AG20443 (cell line): ENCODE results near the gene PTPN22.
A peak's percentile ranks its signal among the peaks of the same experiment; 100 is the strongest.
"Not testable (repeated sequence)": the region's sequence is repeated elsewhere in the genome, so short reads cannot be mapped to it uniquely, and the experiment has no call there.

Source experiments
- DNase-seq: peaks from one replicate; pipeline ENCODE4 v3.0.0; 2012; ENCODE audit warnings: low spot score, mixed read lengths

Gene PTPN22

GRCh38 chr1:113852694-113853093, 18.8 kb downstream of the PTPN22 start:
- not testable (repeated sequence) for DNase-seq

- DNase-seq, result no peak
Observed at GRCh38 chr1:113850127-113850796, 21.2 kb downstream of the PTPN22 start.

- DNase-seq, result no peak
Observed at GRCh38 chr1:113849072-113849471, 22.4 kb downstream of the PTPN22 start.

- no peak for DNase-seq
Observed at GRCh38 chr1:113846391-113847035, 25.0 kb downstream of the PTPN22 start.

GRCh38 chr1:113836534-113836933, 35.0 kb downstream of the PTPN22 start:
- DNase-seq, result no peak

GRCh38 chr1:113835686-113836290, 35.7 kb downstream of the PTPN22 start:
- DNase-seq, result peak; percentile 26

GRCh38 chr1:113834716-113835115, 36.8 kb downstream of the PTPN22 start:
- no peak for DNase-seq

GRCh38 chr1:113830039-113830438, 41.5 kb downstream of the PTPN22 start:
- no peak for DNase-seq

GRCh38 chr1:113821916-113822315, 49.6 kb downstream of the PTPN22 start:
- DNase-seq, result no peak

GRCh38 chr1:113818578-113818977, 52.9 kb downstream of the PTPN22 start:
- DNase-seq, result no peak

- DNase-seq, result no peak
Observed at GRCh38 chr1:113813218-113813617, 58.3 kb downstream of the PTPN22 start.

- DNase-seq, result peak; percentile 27
Observed at GRCh38 chr1:113812661-113813135, 58.8 kb downstream of the PTPN22 start.

- DNase-seq, result peak; percentile 98
Observed at GRCh38 chr1:113811888-113812660, 59.4 kb downstream of the PTPN22 start, which contains the start of gene RSBN1. RSBN1 (minus strand) TSS chr1:113812476; CDS start chr1:113812412, 64 bp downstream.

GRCh38 chr1:113811156-113811887, 60.2 kb downstream of the PTPN22 start:
- DNase-seq, result peak; percentile 16

- DNase-seq, result peak; percentile 7
Observed at GRCh38 chr1:113809670-113810602, 61.6 kb downstream of the PTPN22 start.

GRCh38 chr1:113808450-113809195, 62.9 kb downstream of the PTPN22 start:
- no peak for DNase-seq

GRCh38 chr1:113805639-113806038, 65.9 kb downstream of the PTPN22 start:
- no peak for DNase-seq

- DNase-seq, result no peak
Observed at GRCh38 chr1:113805256-113805531, 66.3 kb downstream of the PTPN22 start.

GRCh38 chr1:113804421-113805255, 66.9 kb downstream of the PTPN22 start:
- DNase-seq, result peak; percentile 43
